K562 (cell line): ENCODE results near the gene LPCAT3. TPM values are rescaled to one million over a fixed set of nuclear protein-coding genes. Genes with fewer than 3 reads are reported as not detected.

Experiments
- MAFF ChIP-seq: IDR thresholded peaks from 2 replicates; pipeline ENCODE4 v1.6.1; 2012; ENCODE audit warnings: low read length, improper control_type of control experiment
- MAFG ChIP-seq: fragments of 450-650 bp; conservative IDR thresholded peaks from 2 replicates; pipeline ENCODE4 v1.6.1; 2016; ENCODE audit warnings: missing genetic modification characterization, missing compliant biosample characterization
- MAFK ChIP-seq: IDR thresholded peaks from 2 replicates; pipeline ENCODE4 v1.6.1; 2011; ENCODE audit warnings: low read length, improper control_type of control experiment
- MIER1 ChIP-seq: fragments of 450-650 bp; IDR thresholded peaks from 2 replicates; pipeline ENCODE4 v1.6.1; 2016; ENCODE audit warnings: antibody characterized with exemption, mild to moderate bottlenecking, low read depth
- MTA2 ChIP-seq: fragments of 450-650 bp; IDR thresholded peaks from 2 replicates; pipeline ENCODE4 v1.6.1; 2016; ENCODE audit warnings: low read depth
- NCOA1 ChIP-seq: fragments of 450-650 bp; IDR thresholded peaks from 2 replicates; pipeline ENCODE4 v1.6.1; 2016; ENCODE audit warnings: low read depth
- NCOR1 ChIP-seq: fragments of 450-650 bp; IDR thresholded peaks from 2 replicates; pipeline ENCODE4 v1.6.1; 2016; ENCODE audit warnings: mild to moderate bottlenecking, moderate library complexity
- NFRKB ChIP-seq: fragments of 450-650 bp; IDR thresholded peaks from 2 replicates; pipeline ENCODE4 v1.6.1; 2016; ENCODE audit warnings: low read depth
- NR3C1 ChIP-seq: sonication (generic); formaldehyde crosslinking; IDR thresholded peaks from 2 replicates; pipeline ENCODE4 v1.8.1; 2022; ENCODE audit warnings: missing genetic modification reagents
- RAD21 ChIP-seq, 2 experiments: fragments of 250-450 bp in 1 of 2; fragments of 450-650 bp in 1 of 2; sonication (Bioruptor Pico) in 1 of 2; formaldehyde crosslinking in 1 of 2; IDR thresholded peaks in 1 of 2; conservative IDR thresholded peaks in 1 of 2; 2 replicates each; pipeline versions ENCODE4 v1.4.0 to v1.8.0; 2020 to 2022; ENCODE audit warnings: mild to moderate bottlenecking in 2 of 2, moderate library complexity in 1 of 2
- TAF1 ChIP-seq: IDR thresholded peaks from 2 replicates; pipeline ENCODE4 v1.6.1; 2011; ENCODE audit warnings: mild to moderate bottlenecking, low read length, moderate library complexity; ENCODE audit not compliant: insufficient read depth, control insufficient read depth, severe bottlenecking; ENCODE audit errors: extremely low read depth
- TAF7 ChIP-seq: fragments of 450-650 bp; IDR thresholded peaks from 2 replicates; pipeline ENCODE4 v1.6.1; 2016; ENCODE audit warnings: missing genetic modification characterization, missing compliant biosample characterization
- TAF9B ChIP-seq: fragments of 450-650 bp; IDR thresholded peaks from 2 replicates; pipeline ENCODE4 v1.6.1; 2018; ENCODE audit warnings: mild to moderate bottlenecking; ENCODE audit not compliant: partially characterized antibody
- TARDBP ChIP-seq: fragments of 450-650 bp; IDR thresholded peaks from 2 replicates; pipeline ENCODE4 v1.6.1; 2016
- TBP ChIP-seq: optimal IDR thresholded peaks from 2 replicates; pipeline ENCODE3; 2011; ENCODE audit warnings: low read depth, low read length, improper control_type of control experiment
- TEAD1 ChIP-seq, 2 experiments: fragments of 450-650 bp in 1 of 2; sonication (generic) in 1 of 2; formaldehyde crosslinking; IDR thresholded peaks; 2 replicates each; pipeline versions ENCODE4 v1.4.0 to v1.8.0; 2020 to 2022; ENCODE audit warnings: mild to moderate bottlenecking in 2 of 2, missing genetic modification reagents in 1 of 2
- ZNF347 ChIP-seq: fragments of 450-650 bp; formaldehyde crosslinking; IDR thresholded peaks from 2 replicates; pipeline ENCODE4 v1.4.0; 2020; ENCODE audit warnings: low read depth, mild to moderate bottlenecking, moderate library complexity
- ZNF717 ChIP-seq: fragments of 250-450 bp; sonication (Bioruptor Pico); IDR thresholded peaks from 2 replicates; pipeline ENCODE4 v1.5.0; 2021
- polyA plus RNA-seq, 8 experiments: library from polyadenylated mRNA; depleted of rRNA in 4 of 8; stranded (reverse) in 5 of 8; unstranded in 3 of 8; fragments of >200 nt; fragmentation: Nextera tagmentation in 2 of 8; fragmentation: Illumina TruSeq in 1 of 8; extraction: Ambion mirVana in 2 of 8; extraction: Trizol in 1 of 8; gene quantifications; 2 replicates each; pipeline versions ENCODE4 v1.2.1 to v1.2.3, GENCODE V29; 2011 to 2014; ENCODE audit warnings: inconsistent platforms in 1 of 8, missing spikeins in 1 of 8
- total RNA-seq, 7 experiments: library from RNA; depleted of rRNA in 6 of 7; stranded (reverse); fragments of >200 nt in 6 of 7; fragmentation: Illumina TruSeq in 2 of 7; extraction: Trizol in 2 of 7; gene quantifications; 2 replicates each; pipeline versions ENCODE4 v1.2.1 to v1.2.3, GENCODE V29; 2011 to 2021; ENCODE audit warnings: low replicate concordance in 1 of 7
- TF ChIP-seq, protein P1 (sequence below), 2 experiments: IDR thresholded peaks; 2 replicates each; pipeline ENCODE4 v1.6.1; 2011; ENCODE audit warnings: borderline replicate concordance in 1 of 2, control low read depth in 1 of 2, low read depth in 1 of 2, low read length in 1 of 2, mild to moderate bottlenecking in 1 of 2, mixed read lengths in 1 of 2, moderate library complexity in 1 of 2; ENCODE audit not compliant: insufficient read depth in 1 of 2, insufficient read length in 1 of 2, poor library complexity in 1 of 2, severe bottlenecking in 1 of 2; ENCODE audit errors: extremely low read depth in 1 of 2
- TF ChIP-seq, protein P2 (sequence below): fragments of 250-450 bp; sonication (Bioruptor Pico); IDR thresholded peaks from 2 replicates; pipeline ENCODE4 v1.8.0; 2021; ENCODE audit warnings: moderate library complexity, mild to moderate bottlenecking, inconsistent platforms
- TF ChIP-seq, protein P3 (sequence below), 3 experiments: IDR thresholded peaks in 2 of 3; conservative IDR thresholded peaks in 1 of 3; 2 replicates each; pipeline ENCODE4 v1.5.1; 2011 to 2012; ENCODE audit warnings: low read length in 3 of 3, mild to moderate bottlenecking in 3 of 3, control low read depth in 2 of 3, improper control_type of control experiment in 1 of 3, inconsistent platforms in 1 of 3, low read depth in 1 of 3, mixed read lengths in 1 of 3, moderate library complexity in 1 of 3; ENCODE audit not compliant: insufficient read depth in 2 of 3
- TF ChIP-seq, protein P4 (sequence below): fragments of 250-450 bp; sonication (Bioruptor Pico); IDR thresholded peaks from 2 replicates; pipeline ENCODE4 v1.5.0; 2021

The LPCAT3 gene
- total and polyA plus RNA-seq, 9 of the 15 experiments (the other 6 are each of a cell fraction or from before 2014, with no cell fraction given) = 4.9 to 52.5 (median 25.3) TPM

DNA sequence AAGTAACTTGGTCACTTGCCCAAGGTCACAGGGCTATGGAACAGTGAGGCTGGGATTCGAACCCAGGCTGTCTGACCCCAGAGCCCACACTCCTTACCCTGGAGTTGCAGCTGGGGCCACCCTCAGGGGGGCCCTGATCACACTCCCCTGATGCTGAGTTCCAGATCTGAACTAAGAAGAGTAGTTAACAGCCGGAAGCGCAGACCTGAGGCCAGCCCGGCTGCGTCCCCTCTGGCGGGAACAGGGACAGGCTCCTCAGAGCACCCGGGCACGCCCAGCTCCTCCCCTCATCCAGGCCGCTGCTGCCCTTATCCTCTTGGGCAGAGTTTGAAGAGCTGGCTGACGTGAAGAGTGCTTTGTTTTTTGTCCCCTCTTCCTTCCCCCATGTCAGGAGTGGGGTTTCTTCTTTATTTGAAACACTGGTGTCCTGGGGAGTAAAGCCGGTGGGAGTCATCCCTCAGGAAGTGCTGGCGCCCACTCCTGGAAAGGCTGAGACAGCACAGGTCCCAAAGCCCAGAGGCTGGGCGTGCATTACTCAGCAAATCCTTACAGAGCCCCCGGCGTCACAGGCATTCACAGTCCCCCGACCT lies 56.5 kb downstream of the LPCAT3 start (continued):
- TF ChIP-seq, protein P1, sequence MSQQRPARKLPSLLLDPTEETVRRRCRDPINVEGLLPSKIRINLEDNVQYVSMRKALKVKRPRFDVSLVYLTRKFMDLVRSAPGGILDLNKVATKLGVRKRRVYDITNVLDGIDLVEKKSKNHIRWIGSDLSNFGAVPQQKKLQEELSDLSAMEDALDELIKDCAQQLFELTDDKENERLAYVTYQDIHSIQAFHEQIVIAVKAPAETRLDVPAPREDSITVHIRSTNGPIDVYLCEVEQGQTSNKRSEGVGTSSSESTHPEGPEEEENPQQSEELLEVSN (IDR thresholded peaks at IDR 0.05; ENCODE audit: borderline replicate concordance in 1 of 2, extremely low read depth in 1 of 2, insufficient read depth in 1 of 2, insufficient read length in 1 of 2, low read depth in 1 of 2, low read length in 1 of 2, poor library complexity in 1 of 2, severe bottlenecking in 1 of 2) = peak in 1 of 2 experiments; percentile 68
- TF ChIP-seq, protein P2, sequence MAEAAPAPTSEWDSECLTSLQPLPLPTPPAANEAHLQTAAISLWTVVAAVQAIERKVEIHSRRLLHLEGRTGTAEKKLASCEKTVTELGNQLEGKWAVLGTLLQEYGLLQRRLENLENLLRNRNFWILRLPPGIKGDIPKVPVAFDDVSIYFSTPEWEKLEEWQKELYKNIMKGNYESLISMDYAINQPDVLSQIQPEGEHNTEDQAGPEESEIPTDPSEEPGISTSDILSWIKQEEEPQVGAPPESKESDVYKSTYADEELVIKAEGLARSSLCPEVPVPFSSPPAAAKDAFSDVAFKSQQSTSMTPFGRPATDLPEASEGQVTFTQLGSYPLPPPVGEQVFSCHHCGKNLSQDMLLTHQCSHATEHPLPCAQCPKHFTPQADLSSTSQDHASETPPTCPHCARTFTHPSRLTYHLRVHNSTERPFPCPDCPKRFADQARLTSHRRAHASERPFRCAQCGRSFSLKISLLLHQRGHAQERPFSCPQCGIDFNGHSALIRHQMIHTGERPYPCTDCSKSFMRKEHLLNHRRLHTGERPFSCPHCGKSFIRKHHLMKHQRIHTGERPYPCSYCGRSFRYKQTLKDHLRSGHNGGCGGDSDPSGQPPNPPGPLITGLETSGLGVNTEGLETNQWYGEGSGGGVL (CRISPR knock-in tag) = no peak
- no peak for TF ChIP-seq TAF7 (tag)
- peak; percentile 49 for TF ChIP-seq TAF1
- TF ChIP-seq ZNF347 (CRISPR knock-in tag) = no peak
- peak; percentile 60 for TF ChIP-seq TAF9B
- peak; percentile 82 for TF ChIP-seq MAFK
- no peak for TF ChIP-seq MIER1
- peak; percentile 18 to 22; a peak in 3 of 4 replicates for TF ChIP-seq RAD21 (CRISPR knock-in tag; conservative IDR thresholded peaks at IDR 0.05 in 1 of 2, IDR thresholded peaks at IDR 0.05 in 1 of 2)
- TF ChIP-seq NCOR1 = no peak
- no peak for TF ChIP-seq NR3C1
- TF ChIP-seq NFRKB = peak; percentile 23; the same call in 1 of the 2 replicates
- peak; percentile 78 for TF ChIP-seq NCOA1
- TF ChIP-seq, protein P3, sequence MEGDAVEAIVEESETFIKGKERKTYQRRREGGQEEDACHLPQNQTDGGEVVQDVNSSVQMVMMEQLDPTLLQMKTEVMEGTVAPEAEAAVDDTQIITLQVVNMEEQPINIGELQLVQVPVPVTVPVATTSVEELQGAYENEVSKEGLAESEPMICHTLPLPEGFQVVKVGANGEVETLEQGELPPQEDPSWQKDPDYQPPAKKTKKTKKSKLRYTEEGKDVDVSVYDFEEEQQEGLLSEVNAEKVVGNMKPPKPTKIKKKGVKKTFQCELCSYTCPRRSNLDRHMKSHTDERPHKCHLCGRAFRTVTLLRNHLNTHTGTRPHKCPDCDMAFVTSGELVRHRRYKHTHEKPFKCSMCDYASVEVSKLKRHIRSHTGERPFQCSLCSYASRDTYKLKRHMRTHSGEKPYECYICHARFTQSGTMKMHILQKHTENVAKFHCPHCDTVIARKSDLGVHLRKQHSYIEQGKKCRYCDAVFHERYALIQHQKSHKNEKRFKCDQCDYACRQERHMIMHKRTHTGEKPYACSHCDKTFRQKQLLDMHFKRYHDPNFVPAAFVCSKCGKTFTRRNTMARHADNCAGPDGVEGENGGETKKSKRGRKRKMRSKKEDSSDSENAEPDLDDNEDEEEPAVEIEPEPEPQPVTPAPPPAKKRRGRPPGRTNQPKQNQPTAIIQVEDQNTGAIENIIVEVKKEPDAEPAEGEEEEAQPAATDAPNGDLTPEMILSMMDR (IDR thresholded peaks at IDR 0.05 in 2 of 3, conservative IDR thresholded peaks at IDR 0.05 in 1 of 3; ENCODE audit: insufficient read depth in 2 of 3, low read depth in 1 of 3, low read length in 3 of 3) = peak; percentile 61 to 89 (median 68)
- peak; percentile 79 for TF ChIP-seq MAFF
- TF ChIP-seq TARDBP = no peak
- 0 out of 4 replicates have a peak, but pooled peaks of 1 of the 2 experiments have one; percentile 33 for TF ChIP-seq TEAD1 (CRISPR knock-in tag; IDR thresholded peaks at IDR 0.05)
- TF ChIP-seq MTA2 = no peak
- TF ChIP-seq TBP = peak; percentile 67
- TF ChIP-seq ZNF717 (CRISPR knock-in tag) = no peak
- TF ChIP-seq MAFG (tag) = peak; percentile 91
- TF ChIP-seq, protein P4, sequence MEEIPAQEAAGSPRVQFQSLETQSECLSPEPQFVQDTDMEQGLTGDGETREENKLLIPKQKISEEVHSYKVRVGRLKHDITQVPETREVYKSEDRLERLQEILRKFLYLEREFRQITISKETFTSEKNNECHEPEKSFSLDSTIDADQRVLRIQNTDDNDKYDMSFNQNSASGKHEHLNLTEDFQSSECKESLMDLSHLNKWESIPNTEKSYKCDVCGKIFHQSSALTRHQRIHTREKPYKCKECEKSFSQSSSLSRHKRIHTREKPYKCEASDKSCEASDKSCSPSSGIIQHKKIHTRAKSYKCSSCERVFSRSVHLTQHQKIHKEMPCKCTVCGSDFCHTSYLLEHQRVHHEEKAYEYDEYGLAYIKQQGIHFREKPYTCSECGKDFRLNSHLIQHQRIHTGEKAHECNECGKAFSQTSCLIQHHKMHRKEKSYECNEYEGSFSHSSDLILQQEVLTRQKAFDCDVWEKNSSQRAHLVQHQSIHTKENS = no peak
